HG02938 (cell line): ENCODE data around the gene ASPA.
A peak's percentile ranks its signal among the peaks of the same experiment; 100 is the strongest.
"Not testable (repeated sequence)": the region's sequence is repeated elsewhere in the genome, so short reads cannot be mapped to it uniquely, and the experiment has no call there.

ENCODE experiments used
- ATAC-seq: cut with Tn5 transposase; IDR thresholded peaks from one replicate; pipeline ENCODE4 v1.9.1; 2021; ENCODE audit warnings: mild to moderate bottlenecking, moderate library complexity; ENCODE audit not compliant: unreplicated experiment

The ASPA gene

GRCh38 chr17:3475812-3476610 lies at the start of gene ASPA:
ASPA (plus strand) TSS chr17:3475997; CDS start chr17:3476160, 163 bp downstream.
- ATAC-seq = no peak

- ATAC-seq = not testable (repeated sequence)
Observed at GRCh38 chr17:3433215-3433614, 42.6 kb upstream of the ASPA start.

GRCh38 chr17:3433741-3434140 lies 42.1 kb upstream of the ASPA start, which contains the start of gene OR1E2:
OR1E2 (minus strand) TSS chr17:3433841; CDS start chr17:3433841, 0 bp downstream.
- ATAC-seq = no peak

GRCh38 chr17:3438368-3438767 lies 37.4 kb upstream of the ASPA start:
- ATAC-seq = no peak

GRCh38 chr17:3440451-3440850 lies 35.3 kb upstream of the ASPA start:
- ATAC-seq = no peak

GRCh38 chr17:3447625-3448024 lies 28.2 kb upstream of the ASPA start:
- ATAC-seq = no peak

GRCh38 chr17:3448059-3448665 lies 27.6 kb upstream of the ASPA start:
- ATAC-seq = no peak

- ATAC-seq = not testable (repeated sequence)
Observed at GRCh38 chr17:3466355-3466754, 9.4 kb upstream of the ASPA start.

- no peak for ATAC-seq
Observed at GRCh38 chr17:3469529-3469928, 6.3 kb upstream of the ASPA start.

- no peak for ATAC-seq
Observed at GRCh38 chr17:3471599-3471998, 4.2 kb upstream of the ASPA start, which contains the start of gene SPATA22. SPATA22 (minus strand) TSS chr17:3471819; CDS start chr17:3469325, 2,494 bp downstream.

- no peak for ATAC-seq
Observed at GRCh38 chr17:3472137-3472536, 3.7 kb upstream of the ASPA start.

GRCh38 chr17:3474212-3474611 lies 1.6 kb upstream of the ASPA start:
- peak; percentile 51 for ATAC-seq

GRCh38 chr17:3475251-3475685 lies 529 bp upstream of the ASPA start:
- ATAC-seq = no peak

- ATAC-seq = no peak
Observed at GRCh38 chr17:3479988-3480387, 4.2 kb downstream of the ASPA start.

- no peak for ATAC-seq
Observed at GRCh38 chr17:3482852-3483251, 7.1 kb downstream of the ASPA start.

- ATAC-seq = no peak
Observed at GRCh38 chr17:3485481-3486068, 9.8 kb downstream of the ASPA start.

GRCh38 chr17:3497101-3497500 lies 21.3 kb downstream of the ASPA start:
- ATAC-seq = no peak

- ATAC-seq = no peak
Observed at GRCh38 chr17:3501344-3501743, 25.5 kb downstream of the ASPA start.

GRCh38 chr17:3502466-3502865 lies 26.7 kb downstream of the ASPA start:
- ATAC-seq = no peak

- no peak for ATAC-seq
Observed at GRCh38 chr17:3503285-3503684, 27.5 kb downstream of the ASPA start.

GRCh38 chr17:3505008-3505407 lies 29.2 kb downstream of the ASPA start:
- no peak for ATAC-seq

- no peak for ATAC-seq
Observed at GRCh38 chr17:3506054-3506453, 30.3 kb downstream of the ASPA start.
